ENCODE results near the gene PMS2. TPM values are rescaled to one million over a fixed set of nuclear protein-coding genes. Genes with fewer than 3 reads are reported as not detected.

The PMS2 gene
- total and polyA plus RNA-seq, 9 of the 15 experiments (the other 6 are each of a cell fraction or from before 2014, with no cell fraction given), result 4.9 to 27.6 (median 16.5) TPM

DNA sequence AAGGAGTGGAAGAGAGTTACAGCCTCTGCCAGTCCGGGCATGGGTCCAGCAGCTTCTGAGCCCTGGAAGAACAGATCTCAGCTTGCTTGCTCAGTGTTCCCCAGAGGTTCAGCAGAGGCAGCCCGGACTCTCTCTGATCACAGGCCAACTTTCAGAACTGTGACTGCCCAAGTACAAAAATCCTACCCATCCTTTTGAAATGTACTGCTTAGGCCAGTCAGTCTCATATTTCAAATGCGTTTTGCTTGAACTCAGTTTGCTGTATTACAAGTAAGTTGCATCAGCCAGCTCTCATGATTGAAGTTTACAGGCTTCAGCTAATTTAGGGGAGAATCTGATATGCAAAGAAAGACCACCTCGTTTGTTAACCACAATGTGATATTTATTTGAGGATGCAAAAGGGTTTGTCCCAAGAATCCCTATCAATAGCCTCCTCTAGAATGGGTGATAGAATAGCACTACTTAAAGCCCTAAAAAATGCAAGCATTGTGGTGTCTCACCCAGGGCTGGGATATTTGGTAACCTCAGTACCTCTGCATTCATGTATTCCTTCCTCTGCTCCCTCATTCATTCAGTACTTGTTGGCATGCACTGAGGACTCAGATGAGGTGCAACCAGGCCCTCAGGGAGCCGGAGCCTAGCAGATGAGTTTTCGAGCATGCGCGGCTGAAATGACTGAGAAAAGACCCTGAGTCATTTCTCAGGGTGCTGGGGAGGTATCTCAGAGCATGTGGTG, 7.2 kb upstream of the PMS2 start (continued):
- TF ChIP-seq, protein P1, sequence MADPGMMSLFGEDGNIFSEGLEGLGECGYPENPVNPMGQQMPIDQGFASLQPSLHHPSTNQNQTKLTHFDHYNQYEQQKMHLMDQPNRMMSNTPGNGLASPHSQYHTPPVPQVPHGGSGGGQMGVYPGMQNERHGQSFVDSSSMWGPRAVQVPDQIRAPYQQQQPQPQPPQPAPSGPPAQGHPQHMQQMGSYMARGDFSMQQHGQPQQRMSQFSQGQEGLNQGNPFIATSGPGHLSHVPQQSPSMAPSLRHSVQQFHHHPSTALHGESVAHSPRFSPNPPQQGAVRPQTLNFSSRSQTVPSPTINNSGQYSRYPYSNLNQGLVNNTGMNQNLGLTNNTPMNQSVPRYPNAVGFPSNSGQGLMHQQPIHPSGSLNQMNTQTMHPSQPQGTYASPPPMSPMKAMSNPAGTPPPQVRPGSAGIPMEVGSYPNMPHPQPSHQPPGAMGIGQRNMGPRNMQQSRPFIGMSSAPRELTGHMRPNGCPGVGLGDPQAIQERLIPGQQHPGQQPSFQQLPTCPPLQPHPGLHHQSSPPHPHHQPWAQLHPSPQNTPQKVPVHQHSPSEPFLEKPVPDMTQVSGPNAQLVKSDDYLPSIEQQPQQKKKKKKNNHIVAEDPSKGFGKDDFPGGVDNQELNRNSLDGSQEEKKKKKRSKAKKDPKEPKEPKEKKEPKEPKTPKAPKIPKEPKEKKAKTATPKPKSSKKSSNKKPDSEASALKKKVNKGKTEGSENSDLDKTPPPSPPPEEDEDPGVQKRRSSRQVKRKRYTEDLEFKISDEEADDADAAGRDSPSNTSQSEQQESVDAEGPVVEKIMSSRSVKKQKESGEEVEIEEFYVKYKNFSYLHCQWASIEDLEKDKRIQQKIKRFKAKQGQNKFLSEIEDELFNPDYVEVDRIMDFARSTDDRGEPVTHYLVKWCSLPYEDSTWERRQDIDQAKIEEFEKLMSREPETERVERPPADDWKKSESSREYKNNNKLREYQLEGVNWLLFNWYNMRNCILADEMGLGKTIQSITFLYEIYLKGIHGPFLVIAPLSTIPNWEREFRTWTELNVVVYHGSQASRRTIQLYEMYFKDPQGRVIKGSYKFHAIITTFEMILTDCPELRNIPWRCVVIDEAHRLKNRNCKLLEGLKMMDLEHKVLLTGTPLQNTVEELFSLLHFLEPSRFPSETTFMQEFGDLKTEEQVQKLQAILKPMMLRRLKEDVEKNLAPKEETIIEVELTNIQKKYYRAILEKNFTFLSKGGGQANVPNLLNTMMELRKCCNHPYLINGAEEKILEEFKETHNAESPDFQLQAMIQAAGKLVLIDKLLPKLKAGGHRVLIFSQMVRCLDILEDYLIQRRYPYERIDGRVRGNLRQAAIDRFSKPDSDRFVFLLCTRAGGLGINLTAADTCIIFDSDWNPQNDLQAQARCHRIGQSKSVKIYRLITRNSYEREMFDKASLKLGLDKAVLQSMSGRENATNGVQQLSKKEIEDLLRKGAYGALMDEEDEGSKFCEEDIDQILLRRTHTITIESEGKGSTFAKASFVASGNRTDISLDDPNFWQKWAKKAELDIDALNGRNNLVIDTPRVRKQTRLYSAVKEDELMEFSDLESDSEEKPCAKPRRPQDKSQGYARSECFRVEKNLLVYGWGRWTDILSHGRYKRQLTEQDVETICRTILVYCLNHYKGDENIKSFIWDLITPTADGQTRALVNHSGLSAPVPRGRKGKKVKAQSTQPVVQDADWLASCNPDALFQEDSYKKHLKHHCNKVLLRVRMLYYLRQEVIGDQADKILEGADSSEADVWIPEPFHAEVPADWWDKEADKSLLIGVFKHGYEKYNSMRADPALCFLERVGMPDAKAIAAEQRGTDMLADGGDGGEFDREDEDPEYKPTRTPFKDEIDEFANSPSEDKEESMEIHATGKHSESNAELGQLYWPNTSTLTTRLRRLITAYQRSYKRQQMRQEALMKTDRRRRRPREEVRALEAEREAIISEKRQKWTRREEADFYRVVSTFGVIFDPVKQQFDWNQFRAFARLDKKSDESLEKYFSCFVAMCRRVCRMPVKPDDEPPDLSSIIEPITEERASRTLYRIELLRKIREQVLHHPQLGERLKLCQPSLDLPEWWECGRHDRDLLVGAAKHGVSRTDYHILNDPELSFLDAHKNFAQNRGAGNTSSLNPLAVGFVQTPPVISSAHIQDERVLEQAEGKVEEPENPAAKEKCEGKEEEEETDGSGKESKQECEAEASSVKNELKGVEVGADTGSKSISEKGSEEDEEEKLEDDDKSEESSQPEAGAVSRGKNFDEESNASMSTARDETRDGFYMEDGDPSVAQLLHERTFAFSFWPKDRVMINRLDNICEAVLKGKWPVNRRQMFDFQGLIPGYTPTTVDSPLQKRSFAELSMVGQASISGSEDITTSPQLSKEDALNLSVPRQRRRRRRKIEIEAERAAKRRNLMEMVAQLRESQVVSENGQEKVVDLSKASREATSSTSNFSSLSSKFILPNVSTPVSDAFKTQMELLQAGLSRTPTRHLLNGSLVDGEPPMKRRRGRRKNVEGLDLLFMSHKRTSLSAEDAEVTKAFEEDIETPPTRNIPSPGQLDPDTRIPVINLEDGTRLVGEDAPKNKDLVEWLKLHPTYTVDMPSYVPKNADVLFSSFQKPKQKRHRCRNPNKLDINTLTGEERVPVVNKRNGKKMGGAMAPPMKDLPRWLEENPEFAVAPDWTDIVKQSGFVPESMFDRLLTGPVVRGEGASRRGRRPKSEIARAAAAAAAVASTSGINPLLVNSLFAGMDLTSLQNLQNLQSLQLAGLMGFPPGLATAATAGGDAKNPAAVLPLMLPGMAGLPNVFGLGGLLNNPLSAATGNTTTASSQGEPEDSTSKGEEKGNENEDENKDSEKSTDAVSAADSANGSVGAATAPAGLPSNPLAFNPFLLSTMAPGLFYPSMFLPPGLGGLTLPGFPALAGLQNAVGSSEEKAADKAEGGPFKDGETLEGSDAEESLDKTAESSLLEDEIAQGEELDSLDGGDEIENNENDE (IDR thresholded peaks at IDR 0.05; ENCODE audit: low read depth, low read length), result no peak
- TF ChIP-seq ZNF347 (CRISPR knock-in tag; IDR thresholded peaks at IDR 0.05; ENCODE audit: low read depth) (no peak), MTA1 (IDR thresholded peaks at IDR 0.05; ENCODE audit: borderline replicate concordance) (no peak), MXI1 (IDR thresholded peaks at IDR 0.05; ENCODE audit: low read depth, low read length) (no peak), C11orf30 (IDR thresholded peaks at IDR 0.05; ENCODE audit: low read depth) (no peak), ZKSCAN3 (CRISPR knock-in tag; IDR thresholded peaks at IDR 0.05) (no peak), ARID1B (IDR thresholded peaks at IDR 0.05) (peak; percentile 41; the same call in 1 of the 2 replicates), TEAD1 (CRISPR knock-in tag; IDR thresholded peaks at IDR 0.05) (peak in 1 of 2 experiments; percentile 10; a peak in 1 of 4 replicates), NFE2L1 (tag; IDR thresholded peaks at IDR 0.05; ENCODE audit: borderline replicate concordance, low read depth) (no peak)
- TF ChIP-seq, protein P2, sequence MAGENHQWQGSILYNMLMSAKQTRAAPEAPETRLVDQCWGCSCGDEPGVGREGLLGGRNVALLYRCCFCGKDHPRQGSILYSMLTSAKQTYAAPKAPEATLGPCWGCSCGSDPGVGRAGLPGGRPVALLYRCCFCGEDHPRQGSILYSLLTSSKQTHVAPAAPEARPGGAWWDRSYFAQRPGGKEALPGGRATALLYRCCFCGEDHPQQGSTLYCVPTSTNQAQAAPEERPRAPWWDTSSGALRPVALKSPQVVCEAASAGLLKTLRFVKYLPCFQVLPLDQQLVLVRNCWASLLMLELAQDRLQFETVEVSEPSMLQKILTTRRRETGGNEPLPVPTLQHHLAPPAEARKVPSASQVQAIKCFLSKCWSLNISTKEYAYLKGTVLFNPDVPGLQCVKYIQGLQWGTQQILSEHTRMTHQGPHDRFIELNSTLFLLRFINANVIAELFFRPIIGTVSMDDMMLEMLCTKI (IDR thresholded peaks at IDR 0.05; ENCODE audit: partially characterized antibody), result no peak
- TF ChIP-seq, protein P3, sequence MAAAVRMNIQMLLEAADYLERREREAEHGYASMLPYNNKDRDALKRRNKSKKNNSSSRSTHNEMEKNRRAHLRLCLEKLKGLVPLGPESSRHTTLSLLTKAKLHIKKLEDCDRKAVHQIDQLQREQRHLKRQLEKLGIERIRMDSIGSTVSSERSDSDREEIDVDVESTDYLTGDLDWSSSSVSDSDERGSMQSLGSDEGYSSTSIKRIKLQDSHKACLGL (CRISPR knock-in tag; IDR thresholded peaks at IDR 0.05; ENCODE audit: borderline replicate concordance, poor library complexity, severe bottlenecking), result peak; percentile 6
- TF ChIP-seq, protein P4, sequence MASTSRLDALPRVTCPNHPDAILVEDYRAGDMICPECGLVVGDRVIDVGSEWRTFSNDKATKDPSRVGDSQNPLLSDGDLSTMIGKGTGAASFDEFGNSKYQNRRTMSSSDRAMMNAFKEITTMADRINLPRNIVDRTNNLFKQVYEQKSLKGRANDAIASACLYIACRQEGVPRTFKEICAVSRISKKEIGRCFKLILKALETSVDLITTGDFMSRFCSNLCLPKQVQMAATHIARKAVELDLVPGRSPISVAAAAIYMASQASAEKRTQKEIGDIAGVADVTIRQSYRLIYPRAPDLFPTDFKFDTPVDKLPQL (IDR thresholded peaks at IDR 0.05; ENCODE audit: extremely low read depth, insufficient read length), result no peak
